Activated T-cell treated with anti-CD3 and anti-CD28 coated beads for 24 hours (primary cell): ENCODE data around the gene ZNF587B.
"Not testable (repeated sequence)": the region's sequence is repeated elsewhere in the genome, so short reads cannot be mapped to it uniquely, and the experiment has no call there.

Experiments
- DNase-seq: peaks from one replicate; pipeline ENCODE4 v3.0.0-alpha.2; 2020; ENCODE audit warnings: low read depth

Gene ZNF587B

GRCh38 chr19:57872450-57872849, 42.4 kb downstream of the ZNF587B start:
- no peak for DNase-seq

DNA sequence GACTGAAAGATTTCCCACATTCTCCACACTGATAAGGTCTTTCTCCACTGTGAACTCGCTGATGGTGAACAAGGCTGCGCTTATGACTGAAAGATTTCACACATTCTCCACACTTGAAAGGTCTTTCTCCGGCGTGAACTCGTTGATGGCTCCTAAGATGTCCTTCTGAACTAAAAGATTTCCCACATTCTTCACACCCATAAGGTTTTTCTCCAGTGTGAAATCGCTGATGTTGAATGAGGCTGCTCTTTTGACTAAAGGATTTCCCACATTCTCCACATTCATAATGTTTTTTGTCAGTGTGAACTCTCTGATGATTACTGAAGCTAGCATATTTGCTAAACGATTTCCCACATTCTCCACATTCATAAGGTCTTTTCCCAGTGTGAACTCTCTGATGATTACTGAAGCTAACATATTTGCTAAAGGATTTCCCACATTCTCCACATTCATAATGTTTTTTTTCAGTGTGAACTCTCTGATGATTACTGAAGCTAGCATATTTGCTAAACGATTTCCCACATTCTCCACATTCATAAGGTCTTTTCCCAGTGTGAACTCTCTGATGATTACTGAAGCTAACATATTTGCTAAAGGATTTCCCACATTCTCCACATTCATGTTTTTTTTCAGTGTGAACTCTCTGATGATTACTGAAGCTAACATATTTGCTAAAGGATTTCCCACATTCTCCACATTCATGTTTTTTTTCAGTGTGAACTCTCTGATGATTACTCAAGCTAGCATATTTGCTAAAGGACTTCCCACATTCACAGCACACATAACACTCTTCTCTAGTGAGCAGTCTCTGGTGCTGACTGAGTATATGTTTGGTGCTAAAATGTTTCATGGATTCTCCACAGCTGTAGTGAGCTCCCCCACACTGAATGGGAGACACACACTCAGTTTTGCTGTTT, 44.0 kb downstream of the ZNF587B start:
- DNase-seq, result not testable (repeated sequence)

- DNase-seq, result no peak
Measured at GRCh38 chr19:57886046-57886445, 55.9 kb downstream of the ZNF587B start.

- DNase-seq, result no peak
Measured at GRCh38 chr19:57887195-57887941, 57.3 kb downstream of the ZNF587B start.

DNA sequence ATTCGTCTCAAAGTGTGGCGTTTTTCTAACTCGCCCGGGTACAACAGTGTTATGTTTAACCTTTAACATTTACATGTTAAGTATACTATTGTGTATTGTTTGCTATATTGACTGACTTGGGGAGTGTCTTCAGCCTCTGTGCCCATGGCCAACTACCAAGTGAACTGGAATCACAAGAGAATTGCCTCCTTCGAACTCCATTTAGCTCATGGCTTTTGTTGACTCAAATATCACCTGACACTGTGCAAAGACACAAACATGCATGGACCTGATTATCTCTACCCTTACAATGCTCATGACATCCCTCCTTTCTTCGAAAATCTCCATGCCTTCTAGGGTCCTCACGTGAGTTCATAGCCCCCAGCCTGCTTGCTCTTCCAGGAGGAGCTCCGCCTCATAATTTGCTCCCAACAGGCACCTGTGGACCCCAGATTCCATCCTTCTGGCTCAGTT, 58.0 kb downstream of the ZNF587B start:
- DNase-seq, result no peak

DNA sequence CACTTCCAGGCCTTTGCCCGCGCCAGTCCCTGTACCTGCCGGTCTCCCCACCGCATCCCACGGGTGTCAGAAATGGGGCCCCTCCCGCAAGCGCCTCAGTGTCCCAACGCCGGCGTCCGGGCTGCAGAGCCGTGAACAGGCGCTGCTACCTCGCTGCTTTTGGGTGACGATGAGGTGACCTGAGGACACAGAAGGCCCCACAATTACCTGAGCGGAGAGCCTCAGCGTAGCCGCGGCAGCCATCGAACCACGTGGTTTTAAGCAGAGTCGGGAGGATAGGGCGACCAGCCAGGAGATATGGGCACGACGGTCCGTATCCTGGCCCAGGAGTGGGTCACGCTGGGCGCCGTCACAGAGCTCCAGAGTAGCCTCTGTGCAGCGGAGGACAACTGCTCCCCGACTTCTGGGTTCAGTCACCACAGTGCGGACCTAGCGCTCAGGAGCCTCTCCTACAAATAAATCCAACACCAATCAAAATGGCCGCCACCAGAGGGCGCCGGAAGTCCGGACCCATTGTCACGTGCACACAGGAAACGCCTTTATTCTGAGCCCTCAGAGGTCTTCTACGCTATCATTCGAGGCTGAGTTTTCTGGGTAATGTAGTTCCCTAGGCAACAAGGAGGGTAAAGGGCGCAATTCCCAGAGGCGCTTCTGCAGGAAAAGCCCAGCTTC, 58.6 kb downstream of the ZNF587B start, which contains the start of gene ZNF814:
Gene ZNF814 (minus strand): TSS at position 478 of the 672 bp plus-strand sequence. CDS start 235 bp downstream, at position 243.
- DNase-seq, result peak; percentile 78

GRCh38 chr19:57890706-57891105, 60.6 kb downstream of the ZNF587B start:
- DNase-seq, result not testable (repeated sequence)
